Heart left ventricle (tissue), 13 donors: ENCODE measurements around the gene KANK3.

ENCODE experiments used
- CTCF ChIP-seq, 12 donors: fragments of 200-600 bp; sonication (generic) in 4 of 12; IDR thresholded peaks; one replicate each; pipeline versions ENCODE4 v1.5.0 to v1.8.0; 2018 to 2022; ENCODE audit warnings: antibody characterized with exemption in 12 of 12, mild to moderate bottlenecking in 5 of 12
- POLR2A ChIP-seq, 2 donors: fragments of 450-650 bp; IDR thresholded peaks; one replicate each; pipeline ENCODE4 v1.6.1; 2017; ENCODE audit warnings: antibody characterized with exemption in 2 of 2, mild to moderate bottlenecking in 2 of 2, moderate library complexity in 2 of 2
- donor health status: ischemic (EF 13 %, LVEDD 7.1; RV severe dilation, severe dysfunction).
- donor health status: DM: no; HTN: yes; CAD: no.
- donor health status: DM: no; HTN: no; CAD: no.
- donor health status: ischemic (EF 25% LVEDD 6.9; RV normal size, moderate dysfunction).
- donor health status: ischemic (EF 25% LVEDD 5.7; RV mildly dilated, moderate dysfunction).
- donor health status: ischemic (EF 35%, LVEDD 5.7; RV mildly dilated, moderate dysfunction).
- donor health status: nonischemic (EF 11% LVEDD 7.7; RV severe dilation, severe dysfunction).
- donor health status: DM: yes; HTN: yes; CAD: no.
- donor health status: PGD.
- donor health status: ischemic (EF 29% LVEDD 5.4; RV normal size, mild dysfunction).
- donor health status: nonischemic (EF 23%, LVEDD 6.1; RV moderate dilation, normal function).

- no peak for TF ChIP-seq POLR2A (IDR thresholded peaks at IDR 0.05)
- no peak for TF ChIP-seq CTCF (IDR thresholded peaks at IDR 0.05)
Measured at GRCh38 chr19:8357007-8357521, 14.0 kb upstream of the KANK3 start.
